ENCODE data around the gene GRIFIN.

GRIFIN gene

GRCh38 chr7:2452643-2453270 lies 23.4 kb downstream of the GRIFIN start:
- no peak for FAIRE-seq

- no peak for FAIRE-seq
These were observed 24.1 kb downstream of the GRIFIN start for GRCh38 chr7:2452074-2452507.

GRCh38 chr7:2451171-2452073 lies 24.8 kb downstream of the GRIFIN start:
- no peak for FAIRE-seq

GRCh38 chr7:2450198-2451107 lies 25.7 kb downstream of the GRIFIN start:
- no peak for FAIRE-seq

GRCh38 chr7:2446676-2447075 lies 29.5 kb downstream of the GRIFIN start:
- no peak for FAIRE-seq

- no peak for FAIRE-seq
These were observed 30.2 kb downstream of the GRIFIN start for GRCh38 chr7:2445898-2446555.

GRCh38 chr7:2445047-2445446 lies 31.2 kb downstream of the GRIFIN start:
- no peak for FAIRE-seq

- FAIRE-seq = no peak
These were observed 31.7 kb downstream of the GRIFIN start for GRCh38 chr7:2444476-2444875.

GRCh38 chr7:2443491-2443890 lies 32.7 kb downstream of the GRIFIN start:
- FAIRE-seq = no peak

GRCh38 chr7:2441430-2442058 lies 34.7 kb downstream of the GRIFIN start:
- FAIRE-seq = no peak

- no peak for FAIRE-seq
These were observed 35.5 kb downstream of the GRIFIN start for GRCh38 chr7:2440608-2441245.

- no peak for FAIRE-seq
These were observed 37.4 kb downstream of the GRIFIN start for GRCh38 chr7:2438775-2439174.

GRCh38 chr7:2438186-2438585 lies 38.0 kb downstream of the GRIFIN start:
- FAIRE-seq = no peak

GRCh38 chr7:2437537-2438148 lies 38.6 kb downstream of the GRIFIN start:
- no peak for FAIRE-seq

- FAIRE-seq = no peak
These were observed 39.1 kb downstream of the GRIFIN start for GRCh38 chr7:2437136-2437535.

- no peak for FAIRE-seq
These were observed 39.7 kb downstream of the GRIFIN start for GRCh38 chr7:2436341-2437104.

GRCh38 chr7:2435146-2435545 lies 41.1 kb downstream of the GRIFIN start:
- no peak for FAIRE-seq

- no peak for FAIRE-seq
These were observed 42.3 kb downstream of the GRIFIN start for GRCh38 chr7:2433713-2434550.

Data from A204.1 (cell line).